DOHH2 (cell line): Measurements from ENCODE around the gene WDR27.

ENCODE experiments used
- EZH2phosphoT487 ChIP-seq: fragments of 200-600 bp; sonication (generic); IDR thresholded peaks from 2 replicates; pipeline ENCODE4 v1.6.1; 2017; ENCODE audit warnings: borderline replicate concordance, mild to moderate bottlenecking, antibody characterized with exemption, low read length, moderate library complexity, mixed read lengths
- TF ChIP-seq, protein P1 (sequence below): fragments of 200-600 bp; sonication (generic); IDR thresholded peaks from one replicate; pipeline ENCODE4 v1.5.1; 2014; ENCODE audit warnings: antibody characterized with exemption, mild to moderate bottlenecking, low read depth, low read length; ENCODE audit not compliant: poor library complexity, severe bottlenecking

DNA sequence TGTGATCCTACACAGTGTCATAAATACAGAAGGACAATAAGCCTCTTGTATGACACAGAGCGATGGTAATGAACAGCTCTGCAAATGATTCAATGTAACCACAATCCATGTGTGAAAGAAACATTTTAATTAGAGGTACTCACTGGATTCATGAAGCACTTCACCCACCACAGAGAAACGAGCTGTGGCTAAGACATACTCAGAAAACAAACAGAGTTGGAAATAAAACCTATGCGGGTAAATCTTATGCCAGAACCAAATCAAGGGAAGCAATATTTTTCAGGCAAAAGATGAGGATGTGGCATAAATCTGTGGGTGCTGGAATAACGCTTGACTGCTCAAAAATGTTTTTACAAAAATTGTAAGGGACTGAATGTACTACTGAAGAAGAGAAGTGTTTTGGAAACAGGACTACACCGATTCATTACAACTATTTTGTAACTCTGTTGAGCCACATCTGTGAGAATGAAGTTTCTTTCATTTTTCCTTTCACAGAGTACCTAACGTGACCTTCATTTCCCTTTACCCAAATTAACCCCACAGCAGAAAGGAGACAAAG, 112.1 kb downstream of the WDR27 start:
- TF ChIP-seq, protein P1, sequence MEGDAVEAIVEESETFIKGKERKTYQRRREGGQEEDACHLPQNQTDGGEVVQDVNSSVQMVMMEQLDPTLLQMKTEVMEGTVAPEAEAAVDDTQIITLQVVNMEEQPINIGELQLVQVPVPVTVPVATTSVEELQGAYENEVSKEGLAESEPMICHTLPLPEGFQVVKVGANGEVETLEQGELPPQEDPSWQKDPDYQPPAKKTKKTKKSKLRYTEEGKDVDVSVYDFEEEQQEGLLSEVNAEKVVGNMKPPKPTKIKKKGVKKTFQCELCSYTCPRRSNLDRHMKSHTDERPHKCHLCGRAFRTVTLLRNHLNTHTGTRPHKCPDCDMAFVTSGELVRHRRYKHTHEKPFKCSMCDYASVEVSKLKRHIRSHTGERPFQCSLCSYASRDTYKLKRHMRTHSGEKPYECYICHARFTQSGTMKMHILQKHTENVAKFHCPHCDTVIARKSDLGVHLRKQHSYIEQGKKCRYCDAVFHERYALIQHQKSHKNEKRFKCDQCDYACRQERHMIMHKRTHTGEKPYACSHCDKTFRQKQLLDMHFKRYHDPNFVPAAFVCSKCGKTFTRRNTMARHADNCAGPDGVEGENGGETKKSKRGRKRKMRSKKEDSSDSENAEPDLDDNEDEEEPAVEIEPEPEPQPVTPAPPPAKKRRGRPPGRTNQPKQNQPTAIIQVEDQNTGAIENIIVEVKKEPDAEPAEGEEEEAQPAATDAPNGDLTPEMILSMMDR: no peak
- no peak for TF ChIP-seq EZH2phosphoT487
